MCF 10A (cell line): ENCODE results near the gene FNIP1. TPM values are rescaled to one million over a fixed set of nuclear protein-coding genes. Genes with fewer than 3 reads are reported as not detected.

Experiments used
- BruUV-seq: library from RNA; stranded (reverse); fragments of 400-500 nt; replicated peaks from 2 replicates; lab custom pipeline; 2021; lab: Mats Ljungman, UMichigan
- CTCF ChIA-PET: fragments of 300-600 bp; sonication (Branson Sonifier 250); formaldehyde crosslinking; extraction: SDS; loops from one replicate; lab custom pipeline; 2021; ENCODE audit warnings: antibody characterized with exemption, inconsistent platforms; lab: Yijun Ruan, JAX
- POLR2A ChIA-PET: fragments of 300-600, 350-650 bp; sonication (Branson Sonifier 250); formaldehyde crosslinking; extraction: SDS; loops from one replicate; lab custom pipeline; 2020; ENCODE audit warnings: antibody characterized with exemption, inconsistent platforms; lab: Yijun Ruan, JAX
- DNase-seq: peaks from one replicate; pipeline ENCODE4 v3.0.0-alpha.2; 2018; ENCODE audit not compliant: unreplicated experiment
- H3K27ac Mint-ChIP-seq: one replicate; pipeline ENCODE4 v1.8.0; 2022; ENCODE audit warnings: mild to moderate bottlenecking, low read depth, mixed read lengths; ENCODE audit not compliant: unreplicated experiment
- H3K27me3 Mint-ChIP-seq: one replicate; pipeline ENCODE4 v1.8.0; 2022; ENCODE audit warnings: mixed read lengths; ENCODE audit not compliant: insufficient read depth, unreplicated experiment
- H3K36me3 Mint-ChIP-seq: one replicate; pipeline ENCODE4 v1.8.0; 2022; ENCODE audit warnings: mild to moderate bottlenecking, moderate library complexity, mixed read lengths; ENCODE audit not compliant: insufficient read depth, unreplicated experiment
- H3K4me1 Mint-ChIP-seq: one replicate; pipeline ENCODE4 v1.8.0; 2022; ENCODE audit warnings: mixed read lengths; ENCODE audit not compliant: insufficient read depth, unreplicated experiment
- H3K4me3 Mint-ChIP-seq: one replicate; pipeline ENCODE4 v1.8.0; 2022; ENCODE audit warnings: mild to moderate bottlenecking, moderate library complexity, mixed read lengths; ENCODE audit not compliant: unreplicated experiment
- H3K9me3 Mint-ChIP-seq: one replicate; pipeline ENCODE4 v1.8.0; 2022; ENCODE audit warnings: mixed read lengths; ENCODE audit not compliant: unreplicated experiment
- intact Hi-C: fragments of 100-400 bp; cut with micrococcal nuclease; formaldehyde crosslinking; loops from 2 replicates; pipeline ENCODE4 v1.14.1; 2022
- total RNA-seq: library from RNA; stranded (reverse); gene quantifications from 2 replicates; pipeline ENCODE4 v1.2.3, GENCODE V29; 2022
- TF ChIP-seq, protein P1 (sequence below): fragments of 200-600 bp; IDR thresholded peaks from one replicate; pipeline ENCODE4 v1.8.0; 2022; ENCODE audit warnings: antibody characterized with exemption, mild to moderate bottlenecking; ENCODE audit not compliant: unreplicated experiment

The FNIP1 gene
- total RNA-seq, 1 experiment from 2014 or later, result 36.3 TPM

DNA sequence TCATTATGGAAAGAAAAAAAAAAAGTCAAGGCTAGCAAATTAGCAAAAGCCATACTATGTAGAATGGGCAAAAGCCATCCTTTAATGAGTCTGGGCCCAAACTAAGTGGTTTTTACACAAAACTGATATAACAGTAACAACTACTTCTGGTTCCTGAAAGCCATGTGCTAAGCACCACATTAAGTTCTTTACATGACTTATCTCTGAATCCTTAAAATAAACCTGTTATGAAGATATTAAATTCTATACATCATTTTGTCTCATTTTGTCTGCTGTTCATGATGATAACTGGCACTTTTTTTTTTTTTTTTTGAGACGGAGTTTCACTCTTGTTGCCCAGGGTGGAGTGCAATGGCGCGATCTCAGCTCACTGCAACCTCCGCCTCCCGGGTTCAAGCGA, 5.0 kb downstream of the FNIP1 start:
- POLR2A ChIA-PET, result no interaction called here
- no TSS peak for BruUV-seq
- TF ChIP-seq, protein P1, sequence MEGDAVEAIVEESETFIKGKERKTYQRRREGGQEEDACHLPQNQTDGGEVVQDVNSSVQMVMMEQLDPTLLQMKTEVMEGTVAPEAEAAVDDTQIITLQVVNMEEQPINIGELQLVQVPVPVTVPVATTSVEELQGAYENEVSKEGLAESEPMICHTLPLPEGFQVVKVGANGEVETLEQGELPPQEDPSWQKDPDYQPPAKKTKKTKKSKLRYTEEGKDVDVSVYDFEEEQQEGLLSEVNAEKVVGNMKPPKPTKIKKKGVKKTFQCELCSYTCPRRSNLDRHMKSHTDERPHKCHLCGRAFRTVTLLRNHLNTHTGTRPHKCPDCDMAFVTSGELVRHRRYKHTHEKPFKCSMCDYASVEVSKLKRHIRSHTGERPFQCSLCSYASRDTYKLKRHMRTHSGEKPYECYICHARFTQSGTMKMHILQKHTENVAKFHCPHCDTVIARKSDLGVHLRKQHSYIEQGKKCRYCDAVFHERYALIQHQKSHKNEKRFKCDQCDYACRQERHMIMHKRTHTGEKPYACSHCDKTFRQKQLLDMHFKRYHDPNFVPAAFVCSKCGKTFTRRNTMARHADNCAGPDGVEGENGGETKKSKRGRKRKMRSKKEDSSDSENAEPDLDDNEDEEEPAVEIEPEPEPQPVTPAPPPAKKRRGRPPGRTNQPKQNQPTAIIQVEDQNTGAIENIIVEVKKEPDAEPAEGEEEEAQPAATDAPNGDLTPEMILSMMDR, result no peak
- CTCF ChIA-PET, result interaction anchor here (0.6 kb wide), 1 partner anchor 15 kb away, joined by 5 read pairs; no protein-coding TSS in a partner anchor
- DNase-seq, result no peak
- H3K27ac Mint-ChIP-seq, result no peak overlapping the region
- H3K36me3 Mint-ChIP-seq, result peaks cover 27% of the 10 kb centered on the region
- intact Hi-C loops, result loop anchor here (10.0 kb wide), 1 partner anchor 367 kb away; no protein-coding TSS in a partner anchor
- no peaks in the 10 kb centered on the region for H3K27me3 Mint-ChIP-seq
- no peaks in the 10 kb centered on the region for H3K9me3 Mint-ChIP-seq
- peaks cover 27% of the 10 kb centered on the region for H3K4me1 Mint-ChIP-seq
- no peak overlapping the region for H3K4me3 Mint-ChIP-seq

- BruUV-seq, result no TSS peak
- no peak for DNase-seq
- H3K9me3 Mint-ChIP-seq, result no peaks in the 10 kb centered on the region
- H3K27me3 Mint-ChIP-seq, result no peaks in the 10 kb centered on the region
- no peak overlapping the region for H3K4me3 Mint-ChIP-seq
- ChIA-PET CTCF (interaction anchor here (0.9 to 1.0 kb wide), 2 partner anchors 40 to 201 kb away, joined by 3 to 4 read pairs; no protein-coding TSS in a partner anchor), POLR2A (interaction anchor here (1.1 kb wide), 1 partner anchor 23 kb away, joined by 3 read pairs; no protein-coding TSS in a partner anchor)
- intact Hi-C loops, result loop anchor here (10.0 kb wide), 1 partner anchor 366 kb away; no protein-coding TSS in a partner anchor
- H3K27ac Mint-ChIP-seq, result no peak overlapping the region
- H3K36me3 Mint-ChIP-seq, result peaks cover 27% of the 10 kb centered on the region
- peaks cover 25% of the 10 kb centered on the region for H3K4me1 Mint-ChIP-seq
- TF ChIP-seq, protein P1, result no peak
These were observed 6.3 kb downstream of the FNIP1 start for GRCh38 chr5:131790550-131790949.

GRCh38 chr5:131789765-131790164, 7.1 kb downstream of the FNIP1 start:
- H3K9me3 Mint-ChIP-seq, result no peaks in the 10 kb centered on the region
- POLR2A ChIA-PET, result interaction anchor here (1.1 kb wide), 1 partner anchor 22 kb away, joined by 3 read pairs; no protein-coding TSS in a partner anchor
- no peak overlapping the region for H3K27ac Mint-ChIP-seq
- BruUV-seq, result no TSS peak
- intact Hi-C loops, result loop anchor here (10.0 kb wide), 1 partner anchor 365 kb away; no protein-coding TSS in a partner anchor
- H3K4me1 Mint-ChIP-seq, result peaks cover 18% of the 10 kb centered on the region
- no peaks in the 10 kb centered on the region for H3K27me3 Mint-ChIP-seq
- CTCF ChIA-PET, result no interaction called here
- peaks cover 27% of the 10 kb centered on the region for H3K36me3 Mint-ChIP-seq
- no peak overlapping the region for H3K4me3 Mint-ChIP-seq
- TF ChIP-seq, protein P1, result no peak
- DNase-seq, result no peak

- ChIA-PET POLR2A (interaction anchor here (1.0 to 3.2 kb wide), 2 partner anchors 10 to 14 kb away, joined by 3 to 22 read pairs; partner anchors contain the start of gene FNIP1), CTCF (no interaction called here)
- peaks cover 10% of the 10 kb centered on the region for H3K36me3 Mint-ChIP-seq
- TF ChIP-seq, protein P1, result no peak
- DNase-seq, result no peak
- H3K27me3 Mint-ChIP-seq, result no peaks in the 10 kb centered on the region
- H3K4me3 Mint-ChIP-seq, result no peak overlapping the region
- intact Hi-C loops, result no loop called here
- no peaks in the 10 kb centered on the region for H3K9me3 Mint-ChIP-seq
- no peak overlapping the region for H3K27ac Mint-ChIP-seq
- peaks cover 24% of the 10 kb centered on the region for H3K4me1 Mint-ChIP-seq
- no TSS peak for BruUV-seq
These were observed 9.1 kb downstream of the FNIP1 start for GRCh38 chr5:131787736-131788135.
